PC-9 (cell line): ENCODE data around the gene LRMDA. TPM values are rescaled to one million over a fixed set of nuclear protein-coding genes. Genes with fewer than 3 reads are reported as not detected.

Experiments
- BruUV-seq: library from RNA; stranded (reverse); fragments of 400-500 nt; replicated peaks from 2 replicates; lab custom pipeline; 2021; lab: Mats Ljungman, UMichigan
- CTCF ChIA-PET: fragments of 300-600 bp; sonication (Branson Sonifier 250); formaldehyde crosslinking; loops from one replicate; lab custom pipeline; 2022; ENCODE audit warnings: antibody characterized with exemption; lab: Charles Lee
- POLR2A ChIA-PET: fragments of 300-600 bp; sonication (Branson Sonifier 250); formaldehyde crosslinking; loops from one replicate; lab custom pipeline; 2022; ENCODE audit warnings: antibody characterized with exemption; ENCODE audit not compliant: unreplicated experiment; lab: Charles Lee
- DNase-seq, 2 experiments: peaks; one replicate each; pipeline versions ENCODE4 v3.0.0 to v3.0.0-alpha.2; 2015 to 2022; ENCODE audit warnings: mixed read lengths in 1 of 2
- H2AFZ ChIP-seq: fragments of 200-600 bp; sonication (generic); 2 replicates; pipeline ENCODE4 v1.8.1; 2017; ENCODE audit warnings: antibody characterized with exemption
- H3F3A ChIP-seq: fragments of 200-600 bp; sonication (generic); 2 replicates; pipeline ENCODE4 v1.8.1; 2017; ENCODE audit warnings: antibody characterized with exemption, mild to moderate bottlenecking, low read depth; ENCODE audit not compliant: insufficient read depth
- H3K27ac ChIP-seq: fragments of 200-600 bp; sonication (generic); 2 replicates; pipeline ENCODE4 v1.6.1; 2016; ENCODE audit warnings: mixed run types
- H3K27me3 ChIP-seq: fragments of 200-600 bp; sonication (generic); 2 replicates; pipeline ENCODE4 v1.6.1; 2016; ENCODE audit warnings: low read depth, mixed run types; ENCODE audit not compliant: insufficient read depth
- H3K36me3 ChIP-seq: fragments of 200-600 bp; sonication (generic); 2 replicates; pipeline ENCODE4 v1.6.1; 2016; ENCODE audit warnings: low read depth, mixed run types
- H3K4me1 ChIP-seq: fragments of 200-600 bp; sonication (generic); replicated peaks from 2 replicates; pipeline ENCODE4 v1.6.1; 2016; ENCODE audit warnings: mixed run types; ENCODE audit not compliant: insufficient read depth
- H3K4me2 ChIP-seq: fragments of 200-600 bp; sonication (generic); 2 replicates; pipeline ENCODE4 v1.6.1; 2017; ENCODE audit warnings: mixed run types
- H3K4me3 ChIP-seq: fragments of 200-600 bp; sonication (generic); 2 replicates; pipeline ENCODE4 v1.6.1; 2016; ENCODE audit warnings: mixed run types
- H3K79me2 ChIP-seq: fragments of 200-600 bp; sonication (generic); 2 replicates; pipeline ENCODE4 v1.6.1; 2017; ENCODE audit warnings: low read depth, mixed run types
- H3K9me2 ChIP-seq: fragments of 200-600 bp; sonication (generic); 2 replicates; pipeline ENCODE4 v1.8.1; 2017; ENCODE audit warnings: mild to moderate bottlenecking; ENCODE audit not compliant: insufficient read depth
- H3K9me3 ChIP-seq: fragments of 200-600 bp; sonication (generic); 2 replicates; pipeline ENCODE4 v1.8.1; 2016; ENCODE audit warnings: low read depth; ENCODE audit not compliant: insufficient read depth
- H4K20me1 ChIP-seq: fragments of 200-600 bp; sonication (generic); 2 replicates; pipeline ENCODE4 v1.8.1; 2017; ENCODE audit not compliant: insufficient read depth
- CTCF ChIP-seq: fragments of 200-600 bp; sonication (generic); conservative IDR thresholded peaks from 2 replicates; pipeline ENCODE4 v1.6.1; 2017; ENCODE audit warnings: mixed run types, antibody characterized with exemption, mild to moderate bottlenecking, moderate library complexity
- EZH2 ChIP-seq: fragments of 200-600 bp; sonication (generic); IDR thresholded peaks from 2 replicates; pipeline ENCODE4 v1.8.0; 2017; ENCODE audit warnings: antibody characterized with exemption, low read depth
- intact Hi-C: fragments of 100-400 bp; cut with micrococcal nuclease; formaldehyde crosslinking; loops from one replicate; pipeline ENCODE4 v1.10.0; 2022; ENCODE audit not compliant: unreplicated experiment
- total RNA-seq: library from RNA; stranded (reverse); gene quantifications from 2 replicates; pipeline ENCODE4 v1.2.3, GENCODE V29; 2021

The LRMDA gene
- total RNA-seq, 1 experiment from 2014 or later: not detected

GRCh38 chr10:75860009-75860408 is 428.6 kb downstream of the LRMDA start:
- Histone ChIP-seq H3K36me3 (no peaks in the 10 kb centered on the region), H3K4me2 (no peak overlapping the region), H3K79me2 (no peaks in the 10 kb centered on the region), H3K4me3 (no peak overlapping the region), H3K27me3 (no peaks in the 10 kb centered on the region), H4K20me1 (no peaks in the 10 kb centered on the region), H3K9me3 (no peaks in the 10 kb centered on the region), H2AFZ (no peak overlapping the region), H3F3A (no peaks in the 10 kb centered on the region), H3K27ac (no peak overlapping the region), H3K4me1 (no peaks in the 10 kb centered on the region), H3K9me2 (no peaks in the 10 kb centered on the region)
- ChIA-PET CTCF (no interaction called here), POLR2A (no interaction called here)
- no peak for DNase-seq
- intact Hi-C loops: no loop called here
- BruUV-seq: no TSS peak
- TF ChIP-seq EZH2: no peak
- TF ChIP-seq CTCF: no peak

- CTCF ChIA-PET: no interaction called here
- no peaks in the 10 kb centered on the region for H3K79me2 ChIP-seq
- TF ChIP-seq CTCF (no peak), EZH2 (no peak)
These were observed 430.2 kb downstream of the LRMDA start for GRCh38 chr10:75861582-75861981.

DNA sequence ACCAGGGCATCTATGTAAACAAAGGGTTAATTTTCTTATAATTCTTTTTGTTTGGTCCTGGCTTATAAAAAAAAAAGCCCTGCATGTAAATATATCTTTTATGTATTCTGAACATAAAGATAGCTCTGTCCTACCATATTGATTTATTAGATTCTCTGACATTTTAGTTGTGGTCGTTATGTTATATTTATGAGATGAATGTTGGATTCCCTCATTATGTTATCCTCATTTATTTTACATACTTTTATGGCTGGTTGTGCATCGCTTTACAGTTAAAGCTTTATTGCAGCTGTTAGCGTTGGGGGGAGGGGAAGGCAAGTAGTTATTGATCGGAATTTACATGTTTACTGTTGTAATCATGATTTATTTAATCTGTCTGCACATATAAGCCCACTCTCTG is 431.5 kb downstream of the LRMDA start:
- no peaks in the 10 kb centered on the region for H3K27me3 ChIP-seq
- no peaks in the 10 kb centered on the region for H3K79me2 ChIP-seq
- H3K4me1 ChIP-seq: peaks cover 11% of the 10 kb centered on the region; the same call in 1 of the 2 replicates
- H3K36me3 ChIP-seq: no peaks in the 10 kb centered on the region
- H3K9me2 ChIP-seq: no peaks in the 10 kb centered on the region
- TF ChIP-seq CTCF (no peak), EZH2 (no peak)
- intact Hi-C loops: no loop called here
- no peak overlapping the region for H2AFZ ChIP-seq
- ChIA-PET CTCF (no interaction called here), POLR2A (no interaction called here)
- no peak for DNase-seq
- no TSS peak for BruUV-seq
- no peaks in the 10 kb centered on the region for H4K20me1 ChIP-seq
- no peak overlapping the region for H3K4me3 ChIP-seq
- no peaks in the 10 kb centered on the region for H3F3A ChIP-seq
- H3K9me3 ChIP-seq: no peaks in the 10 kb centered on the region
- no peak overlapping the region for H3K27ac ChIP-seq
- no peak overlapping the region for H3K4me2 ChIP-seq

More at GRCh38 chr10:75861582-75861981, 430.2 kb downstream of the LRMDA start:
- Histone ChIP-seq H3K4me3 (no peak overlapping the region), H3K36me3 (no peaks in the 10 kb centered on the region), H3K9me2 (no peaks in the 10 kb centered on the region), H3K9me3 (no peaks in the 10 kb centered on the region), H3K4me1 (peaks cover 11% of the 10 kb centered on the region; the same call in 1 of the 2 replicates), H3K27me3 (no peaks in the 10 kb centered on the region), H4K20me1 (no peaks in the 10 kb centered on the region), H2AFZ (no peak overlapping the region), H3K4me2 (no peak overlapping the region), H3K27ac (no peak overlapping the region), H3F3A (no peaks in the 10 kb centered on the region)
- no TSS peak for BruUV-seq
- intact Hi-C loops: no loop called here
- DNase-seq: no peak
- POLR2A ChIA-PET: no interaction called here
